NOMO-1 treated with dmso at 0.1 percent for 144 hours (cell line): ENCODE data around the gene PEAK3.

ENCODE experiments used
- DNase-seq: peaks from one replicate; lab custom pipeline; 2025; ENCODE audit not compliant: unreplicated experiment; lab: John Stamatoyannopoulos, UW

PEAK3 gene

DNA sequence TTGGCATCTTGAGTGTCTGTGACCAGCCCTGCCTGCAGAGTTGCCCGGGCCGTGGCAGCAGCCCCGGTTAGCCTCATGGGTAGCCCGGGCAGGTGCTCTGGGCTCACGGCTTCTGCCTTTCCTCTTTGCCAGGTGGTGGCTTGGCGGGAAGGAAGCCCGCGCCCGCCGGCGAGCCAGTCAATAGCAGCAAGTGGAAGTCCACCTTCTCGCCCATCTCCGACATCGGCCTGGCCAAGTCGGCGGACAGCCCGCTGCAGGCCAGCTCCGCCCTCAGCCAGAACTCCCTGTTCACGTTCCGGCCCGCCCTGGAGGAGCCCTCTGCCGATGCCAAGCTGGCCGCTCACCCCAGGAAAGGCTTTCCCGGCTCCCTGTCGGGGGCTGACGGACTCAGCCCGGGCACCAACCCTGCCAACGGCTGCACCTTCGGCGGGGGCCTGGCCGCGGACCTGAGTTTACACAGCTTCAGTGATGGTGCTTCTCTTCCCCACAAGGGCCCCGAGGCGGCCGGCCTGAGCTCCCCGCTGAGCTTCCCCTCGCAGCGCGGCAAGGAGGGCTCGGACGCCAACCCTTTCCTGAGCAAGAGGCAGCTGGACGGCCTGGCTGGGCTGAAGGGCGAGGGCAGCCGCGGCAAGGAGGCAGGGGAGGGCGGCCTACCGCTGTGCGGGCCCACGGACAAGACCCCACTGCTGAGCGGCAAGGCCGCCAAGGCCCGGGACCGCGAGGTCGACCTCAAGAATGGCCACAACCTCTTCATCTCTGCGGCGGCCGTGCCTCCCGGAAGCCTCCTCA, 55.7 kb downstream of the PEAK3 start:
- no peak for DNase-seq

- no peak for DNase-seq
Observed at GRCh38 chr19:2225415-2226050, 56.4 kb downstream of the PEAK3 start.

DNA sequence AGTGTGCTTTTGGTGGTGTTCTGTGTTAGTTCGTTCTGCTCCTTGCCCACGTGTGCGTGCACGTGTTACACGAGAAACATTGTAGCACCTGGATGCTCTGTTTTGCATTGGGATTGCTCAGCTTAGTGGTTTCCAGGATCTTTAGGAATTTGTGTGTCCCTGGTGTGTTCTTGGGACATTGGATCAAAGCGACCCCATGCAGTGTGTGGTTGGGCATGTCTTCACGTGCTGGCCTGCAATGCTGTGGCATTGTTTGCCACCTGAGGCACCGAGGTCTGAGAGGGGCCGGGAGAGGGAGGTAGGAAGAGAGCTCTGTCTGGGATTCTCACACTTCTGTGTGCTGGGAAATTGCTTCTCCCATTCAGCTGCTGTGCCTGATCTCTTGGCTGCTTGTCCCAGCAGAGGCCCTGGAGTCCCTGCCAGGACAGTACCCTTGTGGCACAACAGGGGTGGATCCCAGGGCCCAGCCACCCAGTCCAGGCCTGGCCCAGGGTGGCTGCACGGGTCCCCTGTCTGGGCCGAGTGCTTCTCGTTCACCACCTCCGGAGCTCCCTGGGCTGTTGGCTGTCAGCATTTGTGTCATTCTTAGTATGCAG, 57.1 kb downstream of the PEAK3 start:
- DNase-seq = no peak
